GM19372 (cell line): ENCODE measurements around the gene ZFYVE28.

Source experiments
- ATAC-seq: cut with Tn5 transposase; IDR thresholded peaks from one replicate; pipeline ENCODE4 v1.9.1; 2021; ENCODE audit warnings: mild to moderate bottlenecking, low read depth, moderate library complexity; ENCODE audit not compliant: unreplicated experiment

ZFYVE28 gene

GRCh38 chr4:2446656-2447564 lies 28.5 kb upstream of the ZFYVE28 start:
- no peak for ATAC-seq

GRCh38 chr4:2445571-2445970 lies 27.1 kb upstream of the ZFYVE28 start:
- no peak for ATAC-seq

GRCh38 chr4:2445130-2445529 lies 26.7 kb upstream of the ZFYVE28 start:
- ATAC-seq, result no peak

GRCh38 chr4:2443956-2444740 lies 25.7 kb upstream of the ZFYVE28 start:
- no peak for ATAC-seq

- ATAC-seq, result no peak
These were observed 24.8 kb upstream of the ZFYVE28 start for GRCh38 chr4:2443061-2443730.

- no peak for ATAC-seq
These were observed 23.9 kb upstream of the ZFYVE28 start for GRCh38 chr4:2442175-2442993.

GRCh38 chr4:2441393-2442174 lies 23.1 kb upstream of the ZFYVE28 start:
- peak; percentile 86 for ATAC-seq

GRCh38 chr4:2438822-2439718 lies 20.6 kb upstream of the ZFYVE28 start:
- ATAC-seq, result no peak

GRCh38 chr4:2437475-2438215 lies 19.2 kb upstream of the ZFYVE28 start:
- ATAC-seq, result no peak

GRCh38 chr4:2436761-2437474 lies 18.5 kb upstream of the ZFYVE28 start:
- no peak for ATAC-seq

- no peak for ATAC-seq
These were observed 17.9 kb upstream of the ZFYVE28 start for GRCh38 chr4:2436301-2436700.

- ATAC-seq, result no peak
These were observed 16.0 kb upstream of the ZFYVE28 start for GRCh38 chr4:2434420-2434819.

- no peak for ATAC-seq
These were observed 15.3 kb upstream of the ZFYVE28 start for GRCh38 chr4:2433609-2434350.

GRCh38 chr4:2432991-2433530 lies 14.6 kb upstream of the ZFYVE28 start:
- no peak for ATAC-seq

- no peak for ATAC-seq
These were observed 13.6 kb upstream of the ZFYVE28 start for GRCh38 chr4:2432004-2432403.
